ENCODE measurements around the gene CAPN11.

DNA sequence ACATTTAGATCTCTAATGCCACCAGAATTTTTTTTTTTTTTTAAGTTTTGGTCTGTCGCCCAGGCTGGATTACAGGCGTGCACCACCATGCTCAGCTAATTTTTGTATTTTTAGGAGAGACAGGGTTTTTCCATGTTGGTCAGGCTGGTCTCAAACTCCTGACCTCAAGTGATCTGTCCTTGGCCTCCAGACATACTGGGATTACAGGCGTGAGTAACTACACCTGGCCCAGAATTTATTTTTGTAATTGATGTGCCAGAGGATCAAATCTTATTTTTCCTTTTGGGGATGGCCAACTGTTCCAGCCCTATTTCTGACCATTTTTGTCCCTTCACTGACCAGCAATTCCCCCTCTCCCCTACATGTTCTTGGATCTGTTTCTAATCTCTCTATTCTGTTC lies 40.1 kb downstream of the CAPN11 start:
- TF ChIP-seq EP300 (IDR thresholded peaks at IDR 0.05) (no peak), POLR2A (IDR thresholded peaks at IDR 0.05) (no peak), POLR2AphosphoS5 (IDR thresholded peaks at IDR 0.05) (no peak)
- TF ChIP-seq, protein P1, sequence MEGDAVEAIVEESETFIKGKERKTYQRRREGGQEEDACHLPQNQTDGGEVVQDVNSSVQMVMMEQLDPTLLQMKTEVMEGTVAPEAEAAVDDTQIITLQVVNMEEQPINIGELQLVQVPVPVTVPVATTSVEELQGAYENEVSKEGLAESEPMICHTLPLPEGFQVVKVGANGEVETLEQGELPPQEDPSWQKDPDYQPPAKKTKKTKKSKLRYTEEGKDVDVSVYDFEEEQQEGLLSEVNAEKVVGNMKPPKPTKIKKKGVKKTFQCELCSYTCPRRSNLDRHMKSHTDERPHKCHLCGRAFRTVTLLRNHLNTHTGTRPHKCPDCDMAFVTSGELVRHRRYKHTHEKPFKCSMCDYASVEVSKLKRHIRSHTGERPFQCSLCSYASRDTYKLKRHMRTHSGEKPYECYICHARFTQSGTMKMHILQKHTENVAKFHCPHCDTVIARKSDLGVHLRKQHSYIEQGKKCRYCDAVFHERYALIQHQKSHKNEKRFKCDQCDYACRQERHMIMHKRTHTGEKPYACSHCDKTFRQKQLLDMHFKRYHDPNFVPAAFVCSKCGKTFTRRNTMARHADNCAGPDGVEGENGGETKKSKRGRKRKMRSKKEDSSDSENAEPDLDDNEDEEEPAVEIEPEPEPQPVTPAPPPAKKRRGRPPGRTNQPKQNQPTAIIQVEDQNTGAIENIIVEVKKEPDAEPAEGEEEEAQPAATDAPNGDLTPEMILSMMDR (IDR thresholded peaks at IDR 0.05), result no peak
